Hair follicular keratinocyte (primary cell): ENCODE measurements around the gene TP53I11. TPM values are rescaled to one million over a fixed set of nuclear protein-coding genes. Genes with fewer than 3 reads are reported as not detected.

Experiments used
- total RNA-seq: library from RNA; depleted of rRNA; stranded (reverse); fragments of >200 nt; gene quantifications from 2 replicates; pipeline ENCODE4 v1.2.3, GENCODE V29; 2015

The TP53I11 gene
- total RNA-seq: 48.4 and 49.4 TPM in 2 replicates

GRCh38 chr11:44950625-44951476, at the start of gene TP53I11:
Gene TP53I11, minus strand, starts transcription at chr11:44950883. Its CDS starts 12,548 bp downstream, at chr11:44938335.

Other genes starting within 250 kb of the TP53I11 start
- 0.15 TPM in 1 of 2 replicates, not detected in the other for gene TSPAN18, start 223.9 kb downstream of the TP53I11 start, total RNA-seq
- 3.5 and 8.6 TPM in 2 replicates for gene PRDM11, start 195.8 kb upstream of the TP53I11 start, total RNA-seq